Measurements from ENCODE around the gene ARMC10.
"Not testable (repeated sequence)": the region's sequence is repeated elsewhere in the genome, so short reads cannot be mapped to it uniquely, and the experiment has no call there.

Gene ARMC10

GRCh38 chr7:103079836-103080235 is 4.9 kb downstream of the ARMC10 start:
- DNase-seq = no peak

DNA sequence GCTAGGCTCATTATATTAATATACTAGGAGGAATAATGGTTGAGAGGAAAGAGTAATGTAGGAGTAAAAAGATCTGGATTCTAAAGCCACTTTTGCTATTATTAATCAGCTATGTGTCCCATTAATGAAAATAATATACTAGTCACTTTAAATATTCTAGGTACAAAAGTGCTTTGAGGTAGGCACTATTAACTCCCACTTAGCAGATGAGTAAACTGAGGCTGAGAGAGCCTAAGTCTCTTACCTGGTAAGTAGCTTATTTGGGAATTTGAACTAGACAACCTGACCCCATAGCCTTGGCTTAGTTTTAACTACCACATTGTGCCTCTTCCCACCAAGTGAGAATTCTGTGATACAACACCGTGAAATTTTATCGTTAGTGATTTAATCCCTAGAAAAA is 6.0 kb downstream of the ARMC10 start:
- DNase-seq = no peak

- DNase-seq = peak in 1 of 5 experiments; percentile 9
Measured at GRCh38 chr7:103082497-103082896, 7.6 kb downstream of the ARMC10 start.

GRCh38 chr7:103083210-103083609 is 8.3 kb downstream of the ARMC10 start:
- no peak for DNase-seq

DNA sequence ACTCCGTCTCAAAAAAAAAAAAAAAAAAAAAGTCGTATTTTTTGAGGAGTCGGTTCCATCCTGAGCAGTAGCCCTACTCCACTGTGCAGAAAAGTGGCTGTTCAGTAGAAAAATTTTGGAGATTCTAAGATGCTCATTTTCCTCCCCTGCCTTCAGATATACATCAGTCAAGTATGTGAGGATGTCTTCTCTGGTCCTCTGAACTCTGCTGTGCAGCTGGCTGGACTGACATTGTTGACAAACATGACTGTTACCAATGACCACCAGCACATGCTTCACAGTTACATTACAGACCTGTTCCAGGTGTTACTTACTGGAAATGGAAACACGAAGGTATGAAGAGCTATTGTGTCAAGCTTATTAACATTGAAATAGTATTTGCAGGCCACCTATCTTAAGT is 17.4 kb downstream of the ARMC10 start:
- not testable (repeated sequence) for DNase-seq

DNA sequence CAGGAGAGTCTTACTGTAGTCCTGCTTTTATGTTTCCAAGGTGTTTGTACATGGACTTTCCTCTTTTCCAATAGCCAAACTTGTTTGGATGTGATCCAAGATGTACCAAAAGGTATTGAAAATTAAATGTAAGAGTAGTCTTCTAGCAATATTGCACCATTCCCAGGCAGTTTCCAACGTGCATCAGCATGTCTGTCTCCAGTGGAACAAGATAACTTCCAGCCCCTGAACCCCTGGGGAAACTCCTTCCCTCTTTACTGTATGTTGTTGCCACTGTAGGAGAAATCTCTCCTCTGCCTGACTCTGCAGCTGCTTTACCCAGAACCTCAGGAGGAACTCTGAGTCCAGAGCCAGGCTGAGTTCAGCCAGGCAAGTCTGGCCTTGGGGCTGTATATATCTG is 18.5 kb downstream of the ARMC10 start:
- no peak for DNase-seq

GRCh38 chr7:103094102-103094501 is 19.2 kb downstream of the ARMC10 start:
- peak in 1 of 5 experiments; percentile 35 for DNase-seq

DNA sequence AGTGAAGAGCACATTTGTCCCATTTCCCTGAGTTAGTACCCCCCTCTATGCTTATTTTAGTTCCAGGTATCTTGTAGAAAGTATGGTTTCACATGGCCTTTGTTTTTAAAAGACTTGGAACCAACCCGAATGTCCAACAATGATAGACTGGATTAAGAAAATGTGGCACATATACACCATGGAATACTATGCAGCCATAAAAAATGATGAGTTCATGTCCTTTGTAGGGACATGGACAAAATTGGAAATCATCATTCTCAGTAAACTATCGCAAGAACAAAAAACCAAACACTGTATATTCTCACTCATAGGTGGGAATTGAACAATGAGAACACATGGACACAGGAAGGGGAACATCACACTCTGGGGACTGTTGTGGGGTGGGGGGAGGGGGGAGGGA is 20.6 kb downstream of the ARMC10 start:
- DNase-seq = not testable (repeated sequence)

DNA sequence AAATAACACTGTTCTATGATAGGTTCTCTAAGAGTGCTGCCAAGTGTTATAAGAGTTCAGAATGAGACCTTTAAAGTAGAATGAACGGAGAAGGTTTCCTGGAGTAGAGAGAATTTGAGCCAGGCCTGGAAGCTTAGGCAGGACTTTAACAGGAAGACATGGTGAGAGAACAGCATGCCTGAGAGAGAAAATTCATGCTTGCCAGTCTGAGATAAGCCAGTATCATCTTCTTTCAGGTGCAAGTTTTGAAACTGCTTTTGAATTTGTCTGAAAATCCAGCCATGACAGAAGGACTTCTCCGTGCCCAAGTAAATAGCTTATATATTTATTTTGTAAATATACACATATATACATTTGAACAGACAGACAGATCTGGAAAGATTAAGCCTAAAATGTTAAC is 22.1 kb downstream of the ARMC10 start:
- DNase-seq = no peak

- DNase-seq = no peak
Measured at GRCh38 chr7:103100348-103100747, 25.4 kb downstream of the ARMC10 start.

DNA sequence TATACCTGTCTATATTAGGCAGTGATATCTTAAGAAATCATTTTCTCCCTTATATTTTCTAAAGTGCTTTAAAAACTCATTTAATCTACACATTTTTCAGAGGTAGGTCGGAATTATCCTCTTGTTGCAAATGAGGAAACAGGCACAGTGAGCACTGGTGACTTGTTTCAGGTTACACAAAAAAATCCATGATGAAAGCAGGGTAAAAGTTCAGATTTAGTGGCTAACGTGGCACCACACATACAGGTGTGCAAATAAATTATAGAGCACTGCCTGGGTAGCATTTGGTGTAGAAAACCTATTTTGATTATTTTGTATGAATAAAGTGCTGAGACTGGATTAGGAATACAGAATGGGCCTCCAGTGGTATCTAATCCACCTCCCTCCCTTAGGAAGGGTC is 26.6 kb downstream of the ARMC10 start:
- no peak for DNase-seq

DNA sequence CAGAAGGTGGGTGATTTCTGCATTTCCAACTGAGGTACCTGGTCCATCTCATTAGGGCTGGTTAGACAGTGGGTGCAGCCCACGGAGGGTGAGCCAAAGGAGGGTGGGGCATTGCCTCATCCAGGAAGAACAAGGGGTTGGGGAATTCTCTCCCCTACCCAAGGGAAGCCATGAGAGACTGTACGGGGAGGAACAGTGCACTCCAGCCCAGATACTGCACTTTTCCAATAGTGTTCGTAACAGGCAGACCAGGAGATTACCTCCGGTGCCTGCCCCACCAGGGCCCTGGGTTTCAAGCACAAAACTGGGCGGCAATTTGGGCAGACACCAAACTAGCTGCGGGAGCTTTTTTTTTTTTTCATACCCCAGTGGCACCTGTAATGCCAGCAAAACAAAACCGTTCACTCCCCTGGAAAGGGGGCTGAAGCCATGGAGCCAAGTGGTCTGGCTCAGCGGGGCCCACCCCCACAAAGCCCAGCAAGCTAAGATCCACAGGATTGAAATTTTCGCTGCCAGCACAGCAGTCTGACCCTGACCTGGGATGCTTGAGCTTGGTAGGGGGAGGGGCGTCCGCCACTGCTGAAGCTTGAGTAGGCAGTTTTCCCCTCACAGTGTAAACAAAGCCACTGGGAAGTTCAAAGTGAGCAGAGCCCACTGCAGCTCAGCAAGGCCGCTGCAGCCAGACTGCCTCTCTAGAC is 31.2 kb downstream of the ARMC10 start:
- no peak for DNase-seq

GRCh38 chr7:103106703-103107070 is 31.7 kb downstream of the ARMC10 start:
- not testable (repeated sequence) for DNase-seq

DNA sequence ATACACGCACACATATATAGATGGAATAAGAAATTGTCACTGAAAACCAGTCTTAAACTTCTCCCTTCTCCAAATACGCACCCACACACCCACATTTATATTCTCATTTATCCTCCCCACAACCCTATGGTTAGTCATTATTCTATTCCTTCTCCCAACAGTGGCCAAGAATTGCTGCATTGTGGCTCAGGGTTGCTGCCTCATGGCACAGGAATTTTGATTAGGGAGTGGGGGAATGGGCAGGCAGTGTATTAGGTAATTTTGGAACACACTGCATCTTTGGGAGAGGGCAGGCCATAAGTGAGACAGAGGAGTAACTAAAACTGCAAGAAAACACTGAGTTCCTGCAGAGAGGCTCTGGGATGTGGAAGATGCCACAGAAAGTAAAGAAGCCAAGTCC is 38.2 kb downstream of the ARMC10 start:
- no peak for DNase-seq

DNA sequence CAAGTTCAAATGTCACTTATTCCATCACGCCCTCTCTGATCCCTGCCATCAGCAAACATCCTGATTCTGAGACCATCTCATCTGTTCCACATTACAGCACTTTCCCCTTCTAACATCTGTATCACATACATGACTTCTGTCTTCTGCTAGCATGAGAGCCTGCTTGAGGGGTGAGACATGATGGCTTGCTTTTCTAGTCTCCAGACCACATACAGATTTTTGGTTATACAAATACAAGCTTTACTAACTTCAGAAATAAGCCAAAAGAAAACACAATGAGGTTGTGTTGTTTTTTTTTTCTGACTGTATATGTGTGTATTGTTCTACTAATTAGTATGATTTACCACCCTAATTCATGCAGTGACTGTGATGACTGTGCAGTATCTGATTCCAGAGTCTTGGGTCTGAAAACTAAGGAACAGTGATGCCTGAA is 39.7 kb downstream of the ARMC10 start:
- DNase-seq = no peak

- DNase-seq = no peak
Measured at GRCh38 chr7:103115771-103116170, 40.8 kb downstream of the ARMC10 start.

- DNase-seq = no peak
Measured at GRCh38 chr7:103116511-103116910, 41.6 kb downstream of the ARMC10 start.

GRCh38 chr7:103116991-103117390 is 42.1 kb downstream of the ARMC10 start:
- no peak for DNase-seq

DNA sequence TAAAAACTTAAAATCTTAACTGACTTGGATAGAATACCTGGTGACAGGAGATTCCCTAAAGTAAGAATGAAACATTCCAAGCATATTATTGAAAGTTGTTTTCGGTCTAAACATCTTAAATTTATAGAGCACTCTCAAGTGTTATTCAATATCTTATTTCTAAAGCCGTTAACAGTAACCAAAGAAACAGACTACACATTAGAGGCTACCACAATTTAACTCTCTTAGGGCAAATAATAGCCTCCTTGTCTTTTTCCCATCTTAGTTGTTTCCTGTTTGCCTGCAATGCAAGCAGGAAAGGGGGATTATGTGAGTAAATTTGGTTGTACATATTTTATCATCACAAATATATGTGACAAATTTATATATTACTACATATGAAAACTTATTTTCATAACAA is 42.5 kb downstream of the ARMC10 start:
- DNase-seq = no peak

GRCh38 chr7:103119791-103120291 is 44.9 kb downstream of the ARMC10 start:
- DNase-seq = no peak

- no peak for DNase-seq
Measured at GRCh38 chr7:103120362-103120761, 45.4 kb downstream of the ARMC10 start.

- no peak for DNase-seq
Measured at GRCh38 chr7:103121641-103122040, 46.7 kb downstream of the ARMC10 start.

GRCh38 chr7:103123529-103123928 is 48.6 kb downstream of the ARMC10 start:
- DNase-seq = no peak

DNA sequence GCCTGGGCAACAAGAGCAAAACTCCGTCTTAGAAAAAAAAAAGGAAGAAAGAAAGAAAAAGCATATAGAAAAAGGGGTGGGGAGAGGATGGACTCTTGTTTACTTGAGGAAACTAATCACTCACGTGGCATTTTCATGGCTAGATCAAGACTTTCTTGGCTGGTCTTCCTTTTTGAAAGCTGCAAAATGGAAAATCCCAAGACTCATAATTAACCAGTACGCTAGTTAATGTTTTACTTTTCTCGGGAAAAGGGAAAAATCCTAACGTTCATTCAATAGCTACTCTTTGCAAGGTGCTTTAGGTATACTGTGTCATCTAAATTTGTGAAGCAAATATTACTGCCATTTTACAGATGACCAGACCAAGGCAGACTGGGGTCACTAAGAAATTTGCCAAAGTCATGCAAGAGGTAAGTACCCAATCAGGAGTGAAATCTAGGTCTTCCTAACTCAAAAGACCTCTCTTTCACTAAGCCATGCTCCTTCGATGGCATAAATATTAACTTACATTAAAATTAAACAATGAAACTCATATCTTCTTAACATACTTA is 49.6 kb downstream of the ARMC10 start:
- DNase-seq = no peak

DNA sequence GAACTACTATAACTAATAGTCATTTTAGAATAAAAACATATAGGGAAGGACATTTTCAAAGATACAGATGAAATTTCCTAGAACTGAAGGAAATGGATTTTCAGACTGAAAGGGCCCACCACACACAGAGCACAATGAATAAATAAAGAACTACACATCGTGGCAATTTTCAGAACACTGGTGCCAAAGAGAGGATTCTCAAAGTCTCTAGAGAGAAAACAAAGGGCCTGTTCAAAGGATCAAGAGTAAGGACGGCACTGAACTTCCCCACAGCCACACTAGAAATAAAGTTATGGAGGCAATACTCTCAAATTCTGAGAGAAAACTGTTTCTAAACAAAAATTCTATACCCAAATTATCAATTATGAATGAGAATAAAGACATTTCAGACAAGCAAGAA is 52.1 kb downstream of the ARMC10 start:
- DNase-seq = no peak

All from T-helper 2 cell (primary cell).